SK-N-MC (cell line): ENCODE results near the gene MRPL39.

Source experiments
- DNase-seq: peaks from one replicate; pipeline ENCODE4 v3.0.0-alpha.2; 2011; ENCODE audit warnings: low read depth, low spot score
- H3K27ac ChIP-seq: fragments of 200-600 bp; sonication (generic); 2 replicates; pipeline ENCODE4 v1.5.1; 2016; ENCODE audit warnings: mixed run types
- H3K36me3 ChIP-seq: fragments of 200-600 bp; sonication (generic); 2 replicates; pipeline ENCODE4 v1.6.1; 2017; ENCODE audit warnings: antibody characterized with exemption, low read length, mixed read lengths; ENCODE audit not compliant: insufficient read depth
- H3K4me3 ChIP-seq: fragments of 200-600 bp; sonication (generic); 2 replicates; pipeline ENCODE4 v1.5.1; 2016
- H3K9ac ChIP-seq: fragments of 200-600 bp; sonication (generic); 2 replicates; pipeline ENCODE4 v1.8.0; 2017; ENCODE audit warnings: mixed run types, mixed read lengths; ENCODE audit not compliant: insufficient read length
- H3K9me3 ChIP-seq: fragments of 200-600 bp; sonication (generic); 2 replicates; pipeline ENCODE4 v1.6.1; 2017; ENCODE audit warnings: low read depth, mild to moderate bottlenecking, antibody characterized with exemption, low read length, moderate library complexity, mixed read lengths
- EZH2 ChIP-seq: fragments of 200-600 bp; sonication (generic); IDR thresholded peaks from one replicate; pipeline ENCODE4 v1.6.1; 2017; ENCODE audit warnings: antibody characterized with exemption
- FOXP2 ChIP-seq: optimal IDR thresholded peaks from 2 replicates; pipeline ENCODE3; 2011; ENCODE audit warnings: mild to moderate bottlenecking, moderate library complexity; ENCODE audit not compliant: insufficient read depth; ENCODE audit errors: extremely low read length, control extremely low read depth
- POLR2AphosphoS5 ChIP-seq: IDR thresholded peaks from 2 replicates; pipeline ENCODE4 v1.6.1; 2012; ENCODE audit warnings: mild to moderate bottlenecking, low read depth, low read length, borderline replicate concordance

MRPL39 gene

GRCh38 chr21:25567472-25567871, 39.8 kb downstream of the MRPL39 start:
- TF ChIP-seq FOXP2 (no peak), POLR2AphosphoS5 (no peak), EZH2 (no peak)
- Histone ChIP-seq H3K9me3 (no peaks in the 10 kb centered on the region), H3K36me3 (peaks cover 5% of the 10 kb centered on the region; the same call in 1 of the 2 replicates), H3K27ac (no peak overlapping the region), H3K9ac (no peak overlapping the region), H3K4me3 (no peak overlapping the region)
- no peak for DNase-seq

DNA sequence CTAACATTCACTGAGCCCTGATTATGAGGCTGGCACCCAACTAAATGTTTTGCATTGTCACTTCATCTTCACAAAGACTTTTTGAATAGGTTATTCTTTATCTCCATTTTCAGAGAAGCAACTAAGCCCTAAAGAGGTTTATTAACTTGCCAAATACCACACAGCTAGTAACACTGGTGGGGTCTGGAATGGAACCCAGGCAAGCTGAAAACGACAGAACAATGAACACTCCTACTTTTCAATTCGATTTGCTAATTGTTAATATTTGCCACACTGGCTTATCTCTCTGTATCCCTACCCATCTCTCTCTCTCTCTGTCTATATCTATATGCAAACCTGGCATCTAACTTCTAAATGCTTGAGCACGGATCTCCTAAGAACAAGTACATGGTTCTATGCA, 40.6 kb downstream of the MRPL39 start:
- DNase-seq, result no peak
- no peak overlapping the region for H3K4me3 ChIP-seq
- H3K9me3 ChIP-seq, result no peaks in the 10 kb centered on the region
- H3K9ac ChIP-seq, result no peak overlapping the region
- H3K36me3 ChIP-seq, result peaks cover 6% of the 10 kb centered on the region
- TF ChIP-seq POLR2AphosphoS5 (no peak), EZH2 (no peak), FOXP2 (no peak)
- no peak overlapping the region for H3K27ac ChIP-seq

GRCh38 chr21:25565272-25566211, 41.7 kb downstream of the MRPL39 start:
- H3K4me3 ChIP-seq, result no peak overlapping the region
- H3K27ac ChIP-seq, result no peak overlapping the region
- TF ChIP-seq FOXP2, result no peak
- no peak for TF ChIP-seq POLR2AphosphoS5
- TF ChIP-seq EZH2, result no peak
- no peak overlapping the region for H3K9ac ChIP-seq
- no peaks in the 10 kb centered on the region for H3K9me3 ChIP-seq
- H3K36me3 ChIP-seq, result peaks cover 12% of the 10 kb centered on the region
- no peak for DNase-seq

GRCh38 chr21:25564349-25564948, 42.8 kb downstream of the MRPL39 start:
- TF ChIP-seq POLR2AphosphoS5 (no peak), EZH2 (no peak), FOXP2 (no peak)
- no peak overlapping the region for H3K4me3 ChIP-seq
- no peaks in the 10 kb centered on the region for H3K9me3 ChIP-seq
- peaks cover 12% of the 10 kb centered on the region for H3K36me3 ChIP-seq
- no peak for DNase-seq
- H3K9ac ChIP-seq, result no peak overlapping the region
- H3K27ac ChIP-seq, result no peak overlapping the region

GRCh38 chr21:25563361-25564116, 43.7 kb downstream of the MRPL39 start:
- Histone ChIP-seq H3K9me3 (no peaks in the 10 kb centered on the region), H3K4me3 (no peak overlapping the region), H3K36me3 (peaks cover 12% of the 10 kb centered on the region), H3K9ac (no peak overlapping the region), H3K27ac (no peak overlapping the region)
- no peak for DNase-seq
- TF ChIP-seq EZH2, result no peak
- TF ChIP-seq POLR2AphosphoS5, result no peak
- no peak for TF ChIP-seq FOXP2

- peaks cover 12% of the 10 kb centered on the region for H3K36me3 ChIP-seq
- DNase-seq, result no peak
- no peaks in the 10 kb centered on the region for H3K9me3 ChIP-seq
- H3K27ac ChIP-seq, result no peak overlapping the region
- no peak overlapping the region for H3K4me3 ChIP-seq
- H3K9ac ChIP-seq, result no peak overlapping the region
- no peak for TF ChIP-seq FOXP2
- no peak for TF ChIP-seq POLR2AphosphoS5
- no peak for TF ChIP-seq EZH2
Measured at GRCh38 chr21:25562660-25563059, 44.6 kb downstream of the MRPL39 start.

- Histone ChIP-seq H3K9me3 (no peaks in the 10 kb centered on the region), H3K4me3 (no peak overlapping the region), H3K36me3 (peaks cover 12% of the 10 kb centered on the region), H3K27ac (no peak overlapping the region), H3K9ac (no peak overlapping the region)
- no peak for DNase-seq
- no peak for TF ChIP-seq EZH2
- no peak for TF ChIP-seq FOXP2
- TF ChIP-seq POLR2AphosphoS5, result no peak
Measured at GRCh38 chr21:25561668-25562641, 45.3 kb downstream of the MRPL39 start.

GRCh38 chr21:25560891-25561290, 46.4 kb downstream of the MRPL39 start:
- H3K9me3 ChIP-seq, result no peaks in the 10 kb centered on the region
- H3K27ac ChIP-seq, result no peak overlapping the region
- H3K36me3 ChIP-seq, result peaks cover 6% of the 10 kb centered on the region
- H3K4me3 ChIP-seq, result no peak overlapping the region
- DNase-seq, result no peak
- H3K9ac ChIP-seq, result no peak overlapping the region
- no peak for TF ChIP-seq POLR2AphosphoS5
- no peak for TF ChIP-seq FOXP2
- TF ChIP-seq EZH2, result no peak
